ENCODE measurements around the gene TNP2.
A peak's percentile ranks its signal among the peaks of the same experiment; 100 is the strongest.
"Not testable (repeated sequence)": the region's sequence is repeated elsewhere in the genome, so short reads cannot be mapped to it uniquely, and the experiment has no call there.

The TNP2 gene

DNA sequence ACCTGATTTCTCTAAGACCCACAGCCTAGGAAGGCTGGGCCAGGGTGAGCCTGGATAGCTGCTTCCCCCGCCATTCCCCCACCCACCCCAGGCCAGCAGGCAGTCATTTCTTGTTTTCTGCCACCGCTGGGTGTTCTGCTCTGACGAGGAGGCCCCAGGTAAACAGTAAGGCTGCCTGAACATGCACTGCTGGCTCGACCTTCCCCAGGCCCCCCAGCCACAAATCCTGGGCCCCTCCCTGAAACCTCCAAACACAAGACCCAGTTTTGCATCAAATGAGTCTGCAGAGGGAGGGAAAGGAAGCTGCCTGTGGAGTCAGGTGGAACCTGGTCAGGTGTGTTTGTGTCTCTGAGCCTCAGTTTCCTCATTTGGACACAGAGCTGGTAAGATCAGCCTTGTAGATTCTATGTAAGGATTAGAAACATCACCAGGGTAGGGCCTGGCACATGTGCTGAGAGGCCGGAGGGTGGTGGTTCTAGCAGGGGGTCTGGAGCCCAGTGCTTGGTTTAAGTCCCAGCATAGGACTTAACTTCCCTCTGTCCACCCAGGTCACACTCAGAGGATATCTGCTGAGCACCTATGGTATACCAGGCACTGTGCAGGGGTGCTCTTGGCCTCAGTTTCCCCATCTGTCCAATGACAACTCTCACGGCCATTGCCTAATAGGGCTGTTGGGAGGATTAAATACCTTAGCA, 30.9 kb upstream of the TNP2 start:
- DNase-seq (ENCODE audit: low read depth): no peak

GRCh38 chr16:11298950-11299547, 29.9 kb upstream of the TNP2 start:
- not testable (repeated sequence) for DNase-seq (ENCODE audit: low read depth)

- DNase-seq (ENCODE audit: low read depth): no peak
Measured at GRCh38 chr16:11298143-11298900, 29.2 kb upstream of the TNP2 start.

DNA sequence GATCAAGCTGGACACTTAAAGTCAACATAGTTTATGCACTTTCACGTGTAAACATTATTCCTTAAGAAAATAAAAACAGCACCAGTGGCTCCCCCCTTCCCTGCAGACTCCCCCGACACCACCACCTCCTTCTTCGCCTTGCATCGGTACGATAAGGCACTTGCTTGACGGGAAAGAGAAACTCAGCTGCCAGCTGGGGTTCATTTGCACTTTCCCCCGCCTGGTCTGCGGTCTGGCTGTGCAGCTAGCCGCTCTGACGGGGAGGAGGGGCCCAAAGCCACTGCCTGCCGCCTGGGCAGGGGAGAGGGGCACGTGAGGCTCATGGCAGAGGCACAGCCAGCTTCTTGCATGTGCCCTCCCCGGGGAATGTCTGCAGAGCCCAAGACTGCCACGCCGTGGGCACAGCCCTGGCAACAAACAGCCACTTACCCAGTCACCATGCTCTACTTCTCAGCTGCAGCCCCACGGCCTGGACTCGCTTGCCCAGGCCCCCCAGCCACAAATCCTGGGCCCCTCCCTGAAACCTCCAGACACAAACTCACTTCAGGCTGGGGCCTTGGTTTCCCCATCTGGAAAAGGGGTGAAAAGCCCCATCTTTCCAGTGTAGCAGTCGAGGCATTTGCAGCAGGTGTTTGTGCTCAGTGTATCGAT, 28.5 kb upstream of the TNP2 start:
- peak; percentile 87 for DNase-seq (ENCODE audit: low read depth)

DNA sequence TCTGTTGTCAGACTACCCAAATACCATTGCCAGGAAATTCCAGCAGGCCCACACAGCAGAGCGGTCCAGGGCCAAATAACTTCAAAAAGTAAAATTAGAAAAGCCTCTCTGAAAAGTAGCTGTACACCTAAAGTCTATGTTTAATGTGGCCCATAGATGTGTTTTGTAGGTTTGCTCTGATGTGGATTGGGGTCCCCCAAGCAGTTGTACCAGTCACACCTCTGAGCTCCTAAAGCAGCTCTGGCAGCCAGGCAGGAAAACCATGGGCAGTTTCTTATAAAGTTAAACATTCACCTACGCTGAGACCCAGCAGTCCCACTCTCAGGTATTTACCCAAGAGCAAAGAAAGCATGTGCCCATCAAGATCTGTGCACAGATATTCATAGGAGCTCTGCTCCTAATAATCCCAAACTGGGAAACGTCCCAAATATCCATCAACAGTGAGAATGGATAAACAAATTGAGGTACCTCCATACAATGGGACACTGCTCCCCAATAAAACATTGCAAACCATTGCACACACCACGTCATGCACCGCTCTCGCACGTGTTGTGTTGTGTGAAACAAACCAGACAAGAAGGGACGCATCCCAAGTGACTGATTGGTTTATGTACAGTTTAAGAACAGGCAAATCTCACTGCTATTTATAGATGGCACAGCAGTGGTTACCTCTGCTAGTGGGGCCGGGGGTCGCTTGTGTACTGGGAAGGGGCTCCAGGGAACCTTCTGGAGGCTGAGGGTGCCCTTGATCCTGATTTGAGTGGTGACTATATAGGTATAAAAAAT, 27.8 kb upstream of the TNP2 start:
- DNase-seq (ENCODE audit: low read depth): no peak

DNA sequence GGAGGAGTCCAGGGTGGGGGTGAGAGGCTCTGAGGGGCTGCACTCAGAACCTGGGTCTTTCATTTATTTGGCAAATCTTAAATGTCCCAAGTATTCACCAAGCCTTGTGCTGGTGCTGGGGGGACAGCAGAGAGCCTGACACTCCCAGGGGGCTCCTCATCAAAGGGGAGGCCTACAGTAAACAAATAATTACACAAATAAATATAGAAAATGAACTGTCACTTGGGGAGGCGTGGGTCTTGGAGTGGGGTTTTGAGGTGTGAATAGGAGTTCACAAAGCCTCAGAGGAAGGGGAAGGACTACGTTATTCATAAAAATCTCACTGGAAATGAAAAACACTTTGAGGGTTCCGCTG, 27.2 kb upstream of the TNP2 start:
- no peak for DNase-seq (ENCODE audit: low read depth)

GRCh38 chr16:11295672-11296071, 26.5 kb upstream of the TNP2 start:
- no peak for DNase-seq (ENCODE audit: low read depth)

GRCh38 chr16:11292076-11292748, 23.1 kb upstream of the TNP2 start:
- no peak for DNase-seq (ENCODE audit: low read depth)

- DNase-seq (ENCODE audit: low read depth): no peak
Measured at GRCh38 chr16:11291091-11291703, 22.1 kb upstream of the TNP2 start.

GRCh38 chr16:11290102-11290893, 21.2 kb upstream of the TNP2 start:
- no peak for DNase-seq (ENCODE audit: low read depth)

GRCh38 chr16:11289696-11290095, 20.6 kb upstream of the TNP2 start:
- not testable (repeated sequence) for DNase-seq (ENCODE audit: low read depth)

DNA sequence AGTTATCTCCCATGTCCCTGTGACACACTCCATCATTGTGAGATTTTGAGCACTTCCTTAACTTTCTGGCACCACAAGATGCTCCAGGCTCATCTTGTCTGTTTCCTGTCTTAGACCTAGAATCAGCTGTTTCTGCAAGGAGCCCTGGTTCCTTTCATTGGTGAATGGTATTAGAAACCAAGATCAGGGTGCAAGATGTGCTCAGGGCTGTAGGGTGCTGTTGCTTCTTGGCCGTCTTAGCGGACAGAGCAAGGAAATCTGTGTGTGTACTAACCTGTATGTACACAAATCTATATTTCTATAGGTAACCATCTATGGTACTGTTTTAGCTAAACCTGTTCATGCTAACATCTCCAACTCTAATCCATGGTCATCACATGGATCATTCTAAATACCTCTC, 20.1 kb upstream of the TNP2 start:
- no peak for DNase-seq (ENCODE audit: low read depth)

DNA sequence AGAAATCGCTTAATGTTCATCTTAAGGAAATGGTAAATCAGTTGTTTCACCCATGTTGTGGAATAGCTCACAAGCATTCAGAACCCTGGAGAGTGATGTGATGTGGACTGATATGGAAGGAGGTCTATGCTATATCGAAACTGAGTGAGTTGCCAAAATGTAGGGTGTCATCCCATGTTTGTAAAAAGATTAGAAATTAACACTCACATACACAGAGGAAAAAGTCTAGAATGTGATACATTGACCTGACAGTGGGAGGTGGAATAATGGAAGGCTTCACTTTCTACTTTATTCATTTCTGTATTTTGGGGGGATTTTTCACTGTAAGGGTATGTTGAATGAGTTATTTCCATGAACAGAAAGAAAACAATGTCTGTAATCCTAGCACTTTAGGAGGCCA, 16.7 kb upstream of the TNP2 start:
- DNase-seq (ENCODE audit: low read depth): no peak

- peak; percentile 14 for DNase-seq (ENCODE audit: low read depth)
Measured at GRCh38 chr16:11283820-11284248, 14.7 kb upstream of the TNP2 start.

GRCh38 chr16:11280616-11281522, 11.7 kb upstream of the TNP2 start, which contains the start of gene PRM1:
Gene PRM1 (minus strand): TSS chr16:11281330. CDS start chr16:11281238, 92 bp downstream.
- no peak for DNase-seq (ENCODE audit: low read depth)

GRCh38 chr16:11278681-11279628, 9.8 kb upstream of the TNP2 start:
- DNase-seq (ENCODE audit: low read depth): no peak

- DNase-seq (ENCODE audit: low read depth): no peak
Measured at GRCh38 chr16:11277607-11278337, 8.6 kb upstream of the TNP2 start.
